Astrocyte of the hippocampus (primary cell): ENCODE results near the gene NDUFA13.

Experiments
- DNase-seq: peaks from one replicate; pipeline ENCODE4 v3.0.0; 2011; ENCODE audit warnings: low read depth, low spot score

NDUFA13 gene

GRCh38 chr19:19488875-19489690, 26.9 kb upstream of the NDUFA13 start:
- DNase-seq, result peak; percentile 93

GRCh38 chr19:19489804-19490204, 26.2 kb upstream of the NDUFA13 start:
- DNase-seq, result no peak

DNA sequence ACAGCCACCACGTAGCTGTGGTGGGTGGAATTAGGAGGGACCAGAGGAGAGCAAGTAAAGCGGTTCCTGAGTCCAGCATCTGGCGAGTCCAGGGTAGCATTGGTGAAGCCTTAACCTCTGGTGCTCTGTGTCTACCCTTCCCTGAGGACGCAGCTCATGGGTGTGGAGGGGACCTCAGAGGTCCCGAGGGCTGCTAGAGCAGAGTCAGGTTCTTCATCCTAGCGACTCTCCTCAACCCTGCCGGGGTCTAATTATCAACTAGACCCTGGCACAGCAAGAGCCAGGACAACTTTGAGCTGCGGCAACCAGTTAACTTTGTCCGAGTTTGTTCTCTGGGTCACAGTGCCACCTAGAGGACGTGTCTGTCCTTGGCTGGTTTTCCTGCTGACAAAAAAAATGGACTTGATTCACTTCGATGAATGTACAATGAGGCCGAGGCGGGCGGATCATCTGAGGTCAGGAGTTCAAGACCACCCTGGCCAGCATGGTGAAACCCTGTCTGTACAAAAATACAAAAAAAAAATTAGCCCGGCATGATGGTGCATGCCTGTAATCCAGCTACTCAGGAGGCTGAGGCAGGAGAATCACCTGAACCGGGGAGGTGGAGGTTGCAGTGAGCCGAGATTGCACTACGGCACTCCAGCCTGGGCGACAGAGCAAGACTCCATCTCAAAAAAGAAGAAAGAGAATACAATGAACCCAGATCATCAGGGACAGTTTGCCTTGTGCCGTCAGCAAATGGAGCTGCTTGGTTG, 25.6 kb upstream of the NDUFA13 start:
- DNase-seq, result peak; percentile 91

DNA sequence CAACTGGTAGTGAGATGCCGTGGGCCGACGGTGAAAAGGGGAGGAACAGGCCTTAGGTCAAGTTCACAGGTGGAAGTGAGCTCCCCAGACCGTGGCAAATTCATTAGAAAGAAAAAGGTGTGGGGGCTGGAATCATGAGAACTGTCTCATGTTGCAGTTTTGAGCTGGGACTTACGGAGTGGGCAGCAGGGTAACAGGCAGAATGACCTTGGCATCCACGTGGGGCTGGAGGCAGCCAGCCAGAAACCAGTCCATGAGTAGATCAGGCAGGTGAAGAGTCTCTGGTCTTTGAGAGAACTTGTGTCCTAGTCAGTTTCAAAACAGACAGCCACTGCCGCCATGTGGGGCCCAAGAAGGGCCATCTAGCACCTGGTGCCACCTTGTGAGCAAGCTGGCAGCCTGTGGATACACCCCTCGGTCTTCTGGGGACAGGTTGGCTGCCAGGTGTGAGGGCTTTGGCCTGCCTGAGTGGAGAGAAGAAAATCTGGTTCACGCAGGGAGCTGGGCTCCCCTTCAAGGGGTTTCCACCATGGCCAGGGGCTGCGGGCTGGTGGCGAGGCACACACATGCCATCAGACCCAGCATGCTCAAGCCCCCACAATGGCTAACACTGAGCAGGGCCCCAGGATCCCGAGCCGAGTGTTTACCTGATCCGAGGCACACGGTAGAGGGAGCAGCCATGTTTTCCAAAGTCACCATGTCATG, 24.6 kb upstream of the NDUFA13 start:
- DNase-seq, result no peak

GRCh38 chr19:19492026-19492610, 23.9 kb upstream of the NDUFA13 start:
- DNase-seq, result no peak

DNA sequence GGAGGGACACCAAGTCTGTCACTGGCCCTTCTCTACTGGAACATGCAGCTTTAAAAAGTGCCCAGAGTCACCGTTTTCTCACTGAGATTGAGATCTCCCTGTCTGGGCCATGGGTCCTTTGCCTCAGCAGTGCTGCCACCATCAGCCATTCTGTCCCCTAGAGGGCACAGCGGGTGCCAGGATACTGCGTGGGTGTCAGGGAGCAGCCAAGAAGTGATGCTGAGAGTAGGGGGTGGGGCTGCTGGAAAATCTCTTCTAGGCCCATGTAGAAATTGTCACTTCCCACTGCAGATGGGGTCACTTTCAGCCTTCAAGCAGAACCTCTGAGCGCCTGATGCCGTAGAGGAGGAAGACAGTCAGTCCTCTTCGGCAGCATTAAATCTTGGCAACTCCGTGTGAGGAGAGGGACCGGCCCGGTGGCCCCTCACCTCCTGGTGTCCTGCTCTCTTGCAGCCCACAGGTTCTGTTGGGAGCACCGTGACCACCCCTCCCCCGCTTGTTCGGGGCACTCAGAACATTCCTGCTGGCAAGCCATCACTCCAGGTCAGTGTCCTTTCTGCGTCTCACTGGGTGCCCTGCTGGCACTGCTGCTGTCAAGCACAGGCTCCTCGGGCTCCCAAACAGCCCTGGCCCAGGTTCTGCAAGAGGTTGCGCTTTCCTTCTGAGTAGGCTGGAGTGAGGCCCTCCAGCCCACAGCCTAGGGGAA, 22.0 kb upstream of the NDUFA13 start:
- no peak for DNase-seq

GRCh38 chr19:19495614-19496603, 20.1 kb upstream of the NDUFA13 start:
- DNase-seq, result no peak

DNA sequence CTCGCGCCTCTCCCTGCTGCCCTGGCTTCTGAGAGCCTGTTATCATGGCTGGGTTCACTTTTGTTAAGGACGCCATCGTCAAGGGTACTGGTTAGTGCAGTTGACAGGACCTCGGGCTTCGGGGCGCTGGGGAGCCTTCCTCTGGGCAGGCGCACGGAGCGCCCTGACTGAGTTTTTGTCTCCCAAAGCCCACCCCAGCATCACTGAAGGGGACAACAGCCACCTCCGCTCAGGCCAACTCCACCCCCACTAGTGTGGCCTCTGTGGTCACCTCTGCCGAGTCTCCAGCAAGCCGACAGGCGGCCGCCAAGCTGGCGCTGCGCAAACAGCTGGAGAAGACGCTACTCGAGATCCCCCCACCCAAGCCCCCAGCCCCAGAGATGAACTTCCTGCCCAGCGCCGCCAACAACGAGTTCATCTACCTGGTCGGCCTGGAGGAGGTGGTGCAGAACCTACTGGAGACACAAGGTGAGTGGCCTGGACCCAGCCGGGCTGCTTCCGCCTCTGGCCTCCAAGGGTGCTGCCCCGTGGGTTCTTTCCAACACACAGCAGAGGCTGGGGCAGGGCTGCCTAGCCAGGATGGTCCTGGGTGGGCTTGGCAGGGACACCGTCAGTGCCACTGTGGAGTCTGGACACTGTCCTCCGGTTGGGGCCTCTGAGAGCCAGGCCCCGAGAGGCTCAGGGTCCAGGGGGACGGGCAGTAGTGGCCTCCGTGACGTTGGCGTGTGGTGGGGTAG, 17.6 kb upstream of the NDUFA13 start:
- no peak for DNase-seq

- no peak for DNase-seq
Measured at GRCh38 chr19:19499272-19499995, 16.6 kb upstream of the NDUFA13 start.

DNA sequence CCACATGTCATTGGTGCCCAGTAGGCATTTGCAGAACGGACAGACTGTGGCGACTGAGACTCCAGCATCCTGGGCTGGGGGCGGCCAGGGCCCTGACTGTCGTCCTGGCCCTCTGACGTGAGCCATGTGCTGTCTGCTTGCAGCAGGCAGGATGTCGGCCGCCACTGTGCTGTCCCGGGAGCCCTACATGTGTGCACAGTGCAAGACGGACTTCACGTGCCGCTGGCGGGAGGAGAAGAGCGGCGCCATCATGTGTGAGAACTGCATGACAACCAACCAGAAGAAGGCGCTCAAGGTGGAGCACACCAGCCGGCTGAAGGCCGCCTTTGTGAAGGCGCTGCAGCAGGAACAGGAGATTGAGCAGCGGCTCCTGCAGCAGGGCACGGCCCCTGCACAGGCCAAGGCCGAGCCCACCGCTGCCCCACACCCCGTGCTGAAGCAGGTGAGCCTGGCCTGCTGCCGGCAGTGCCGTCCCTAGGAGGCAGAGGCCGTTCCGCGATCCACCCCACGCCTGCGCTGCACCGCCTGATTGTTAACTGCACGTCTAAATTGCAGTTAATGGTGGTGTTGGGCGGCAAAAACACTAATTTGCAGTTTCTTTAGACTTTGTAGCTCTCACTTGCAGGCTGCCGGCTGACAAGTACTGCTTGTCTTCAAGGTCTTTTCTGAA, 14.9 kb upstream of the NDUFA13 start:
- DNase-seq, result no peak

DNA sequence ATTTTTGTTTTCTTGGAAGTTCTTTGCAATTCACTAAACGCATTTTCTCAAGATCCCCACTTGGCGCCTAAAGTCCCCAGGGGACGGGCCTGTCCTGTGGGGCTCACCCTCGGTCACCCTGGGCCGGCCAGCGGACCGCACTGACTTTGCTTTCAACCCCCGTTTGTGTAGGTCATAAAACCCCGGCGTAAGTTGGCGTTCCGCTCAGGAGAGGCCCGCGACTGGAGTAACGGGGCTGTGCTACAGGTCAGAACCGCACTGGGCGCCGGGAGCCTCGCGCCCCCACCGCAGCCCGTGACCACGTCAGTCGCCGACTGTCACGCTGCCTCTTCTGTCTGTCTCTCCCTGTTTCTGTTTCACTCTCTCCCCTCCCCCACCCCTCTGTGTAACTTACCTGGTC, 14.2 kb upstream of the NDUFA13 start:
- DNase-seq, result no peak

GRCh38 chr19:19502281-19502680, 13.7 kb upstream of the NDUFA13 start:
- DNase-seq, result no peak

DNA sequence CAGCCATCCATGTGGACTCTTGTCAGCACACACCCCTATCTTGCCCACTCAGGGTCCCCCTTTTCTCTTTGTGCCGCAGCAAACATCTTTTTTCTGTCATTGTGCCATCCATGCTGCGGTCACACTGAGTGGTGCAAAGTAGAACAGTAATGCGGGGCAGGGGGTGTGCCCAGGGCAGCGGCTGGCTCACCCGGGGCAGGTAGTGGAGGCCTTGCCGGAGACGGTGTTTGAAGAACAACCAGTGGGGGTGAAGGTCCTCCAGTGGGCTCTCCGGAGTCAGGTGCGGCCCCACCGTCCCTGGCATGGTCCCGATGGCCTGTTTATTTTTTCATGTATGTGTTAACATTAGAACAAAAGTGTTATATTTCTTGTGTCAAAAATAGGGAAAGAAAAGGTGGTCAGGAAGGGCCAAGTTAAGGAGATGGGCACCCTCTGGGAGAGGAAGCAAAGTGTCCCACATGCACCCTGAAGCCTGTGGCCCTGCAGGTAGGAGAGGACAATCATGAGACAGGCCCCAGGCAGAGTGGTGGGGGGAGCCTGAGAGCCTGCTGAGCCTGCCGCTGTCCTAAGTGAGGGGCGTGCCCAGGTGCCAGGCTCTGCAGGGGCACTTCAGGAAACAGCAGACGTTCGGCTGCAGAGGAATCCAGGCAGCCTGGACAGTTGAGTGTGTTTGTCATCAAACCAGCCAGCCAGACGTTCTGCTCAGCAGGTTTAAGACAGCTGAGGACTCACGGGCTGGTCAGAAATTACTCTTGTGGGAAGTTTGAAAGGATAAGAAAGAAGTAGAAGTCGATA, 13.0 kb upstream of the NDUFA13 start:
- no peak for DNase-seq

DNA sequence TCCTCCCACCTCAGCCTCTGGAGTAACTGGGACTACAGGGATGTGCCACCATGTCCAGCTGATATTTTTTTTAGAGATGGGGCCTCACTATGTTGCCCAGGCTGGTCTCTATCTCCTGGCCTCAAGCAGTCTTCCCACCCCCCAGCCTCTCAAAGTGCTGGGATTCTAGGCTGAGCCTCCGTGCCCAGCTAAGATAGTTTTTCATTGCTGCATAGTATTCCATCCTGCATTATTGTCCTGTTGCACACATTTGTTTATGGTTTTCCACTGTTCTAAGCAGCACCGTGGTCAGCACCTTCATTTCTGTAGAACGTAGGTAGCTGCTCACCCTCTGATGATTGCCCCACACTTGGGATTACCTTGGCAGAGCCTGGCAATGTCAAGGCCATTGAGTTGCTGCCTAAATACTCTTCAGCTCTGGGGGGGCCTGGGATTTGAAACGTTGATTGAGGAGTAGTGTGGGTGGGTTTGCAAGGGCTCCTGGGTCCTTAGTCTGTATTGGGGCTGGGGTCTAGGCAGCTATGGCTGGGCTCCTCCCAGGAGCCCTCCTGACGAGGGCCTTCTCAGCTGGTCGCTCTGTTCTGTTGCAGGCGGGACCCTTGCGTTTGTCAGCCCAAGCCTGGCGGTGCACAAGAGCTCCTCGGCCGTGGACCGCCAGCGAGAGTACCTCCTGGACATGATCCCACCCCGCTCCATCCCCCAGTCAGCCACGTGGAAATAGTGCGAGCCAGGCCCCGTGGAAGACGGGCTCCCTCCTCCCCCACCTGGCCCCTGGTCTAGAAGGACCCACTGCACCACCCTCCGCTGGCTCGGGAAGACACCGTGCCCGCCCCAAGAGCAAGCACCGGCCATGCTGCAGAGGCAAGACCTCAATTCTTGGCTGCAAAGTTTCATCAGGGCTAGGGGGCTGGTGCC, 11.0 kb upstream of the NDUFA13 start:
- DNase-seq, result no peak

GRCh38 chr19:19505669-19506326, 10.2 kb upstream of the NDUFA13 start:
- no peak for DNase-seq

GRCh38 chr19:19506592-19506991, 9.4 kb upstream of the NDUFA13 start:
- DNase-seq, result no peak
